ENCODE measurements around the gene TBCCD1. TPM values are rescaled to one million over a fixed set of nuclear protein-coding genes. Genes with fewer than 3 reads are reported as not detected.

TBCCD1 gene
- total RNA-seq, 4 donors from 2014 or later: 13.8 to 30.5 (median 16.6) TPM

- no peak for DNase-seq
- H3K27ac ChIP-seq: no peak overlapping the region
- H3K4me1 ChIP-seq: no peaks in the 10 kb centered on the region
- no peak for TF ChIP-seq CTCF (IDR thresholded peaks at IDR 0.05)
- no peak for TF ChIP-seq POLR2A (IDR thresholded peaks at IDR 0.05)
- H3K4me3 ChIP-seq: no peak overlapping the region
- no peaks in the 10 kb centered on the region for H3K36me3 ChIP-seq
- no peaks in the 10 kb centered on the region for H3K9me3 ChIP-seq
- no peaks in the 10 kb centered on the region for H3K27me3 ChIP-seq
Measured at GRCh38 chr3:186605561-186606545, 38.7 kb upstream of the TBCCD1 start.

- Histone ChIP-seq H3K36me3 (no peaks in the 10 kb centered on the region), H3K4me3 (no peak overlapping the region), H3K27ac (no peak overlapping the region), H3K9me3 (no peaks in the 10 kb centered on the region), H3K4me1 (no peaks in the 10 kb centered on the region), H3K27me3 (no peaks in the 10 kb centered on the region)
- no peak for DNase-seq
- TF ChIP-seq CTCF (IDR thresholded peaks at IDR 0.05) (no peak), POLR2A (IDR thresholded peaks at IDR 0.05) (no peak)
Measured at GRCh38 chr3:186605078-186605477, 37.9 kb upstream of the TBCCD1 start.

- Histone ChIP-seq H3K9me3 (no peaks in the 10 kb centered on the region), H3K36me3 (no peaks in the 10 kb centered on the region), H3K4me3 (no peak overlapping the region), H3K27ac (no peak overlapping the region), H3K27me3 (no peaks in the 10 kb centered on the region), H3K4me1 (no peaks in the 10 kb centered on the region)
- no peak for DNase-seq
- TF ChIP-seq CTCF (IDR thresholded peaks at IDR 0.05): no peak
- TF ChIP-seq POLR2A (IDR thresholded peaks at IDR 0.05): no peak
Measured at GRCh38 chr3:186603159-186603558, 36.0 kb upstream of the TBCCD1 start.

- no peak for TF ChIP-seq POLR2A (IDR thresholded peaks at IDR 0.05)
- TF ChIP-seq CTCF (IDR thresholded peaks at IDR 0.05): no peak
- no peak overlapping the region for H3K27ac ChIP-seq
- no peaks in the 10 kb centered on the region for H3K27me3 ChIP-seq
- no peaks in the 10 kb centered on the region for H3K4me1 ChIP-seq
- no peak overlapping the region for H3K4me3 ChIP-seq
- no peaks in the 10 kb centered on the region for H3K36me3 ChIP-seq
- no peaks in the 10 kb centered on the region for H3K9me3 ChIP-seq
- DNase-seq: no peak
Measured at GRCh38 chr3:186600896-186601295, 33.8 kb upstream of the TBCCD1 start.

GRCh38 chr3:186599785-186600166 is 32.6 kb upstream of the TBCCD1 start:
- no peak for DNase-seq
- H3K36me3 ChIP-seq: no peaks in the 10 kb centered on the region
- no peak for TF ChIP-seq CTCF (IDR thresholded peaks at IDR 0.05)
- TF ChIP-seq POLR2A (IDR thresholded peaks at IDR 0.05): no peak
- no peaks in the 10 kb centered on the region for H3K27me3 ChIP-seq
- peak overlapping the region in 2 of 4 donors; percentile 54 to 58 for H3K27ac ChIP-seq
- peak overlapping the region in 1 of 4 donors; percentile 11 for H3K4me3 ChIP-seq
- no peaks in the 10 kb centered on the region for H3K9me3 ChIP-seq
- H3K4me1 ChIP-seq: no peaks in the 10 kb centered on the region
